Iris pigment epithelial cell (primary cell): ENCODE data around the gene FAM83G.

Experiments
- DNase-seq: peaks from one replicate; pipeline ENCODE4 v3.0.0-alpha.2; 2011; ENCODE audit warnings: low read depth

FAM83G gene

GRCh38 chr17:18988546-18989173 is 15.9 kb downstream of the FAM83G start:
- no peak for DNase-seq

DNA sequence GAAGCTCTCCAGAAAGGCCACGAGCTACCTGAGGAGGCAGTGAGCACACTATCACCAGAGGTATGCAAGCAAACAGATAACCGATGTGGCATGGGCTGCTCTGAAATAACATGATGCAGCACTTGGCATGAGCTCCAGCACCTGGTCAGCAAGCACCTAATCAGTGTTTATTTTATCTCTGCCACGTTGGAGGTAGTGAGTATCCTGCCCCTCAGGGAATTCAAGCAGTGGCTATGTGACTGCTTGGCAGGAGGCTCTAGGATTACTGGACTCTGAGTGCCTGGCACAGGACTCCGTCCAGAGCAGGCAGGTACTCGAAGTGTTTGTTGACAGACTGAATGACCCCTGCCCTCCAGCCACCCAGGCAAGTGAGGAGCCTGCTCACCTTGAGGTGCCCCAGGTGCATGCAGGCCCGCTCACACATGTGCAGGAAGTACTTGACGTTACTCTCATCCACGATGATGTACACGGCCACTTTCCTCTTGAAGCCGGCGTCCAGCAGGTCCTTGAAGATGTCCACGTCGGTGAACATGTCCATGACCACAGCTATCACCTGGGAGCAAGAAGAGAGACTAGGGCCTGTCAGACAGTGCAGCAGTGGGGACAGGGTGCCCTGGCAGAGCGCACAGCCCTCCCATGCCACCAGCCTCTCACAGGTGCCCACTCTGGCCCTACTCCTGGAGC is 16.6 kb downstream of the FAM83G start:
- no peak for DNase-seq

- DNase-seq = no peak
Observed at GRCh38 chr17:18987230-18987610, 17.3 kb downstream of the FAM83G start.

- DNase-seq = no peak
Observed at GRCh38 chr17:18986541-18987229, 17.9 kb downstream of the FAM83G start.

DNA sequence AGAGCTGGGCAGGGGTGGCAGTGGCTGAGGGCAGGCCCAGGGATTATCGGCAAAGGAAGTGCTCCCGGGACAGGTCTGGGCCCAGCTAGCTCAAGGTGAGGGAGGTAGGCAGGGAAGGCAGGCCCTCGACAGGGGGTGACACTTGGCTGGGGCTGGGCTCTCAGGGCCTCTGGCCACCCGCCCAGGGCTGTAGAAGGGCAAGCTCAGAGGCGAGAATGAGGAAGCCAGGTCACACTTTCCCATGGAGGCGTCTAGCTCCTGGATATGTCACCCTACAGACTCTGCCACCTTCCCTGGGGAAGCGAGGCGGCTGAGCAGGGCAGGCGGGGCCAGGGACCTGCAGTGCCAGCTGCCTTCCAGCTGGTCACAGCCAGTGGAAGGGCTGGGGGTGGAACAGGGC is 19.1 kb downstream of the FAM83G start:
- no peak for DNase-seq

DNA sequence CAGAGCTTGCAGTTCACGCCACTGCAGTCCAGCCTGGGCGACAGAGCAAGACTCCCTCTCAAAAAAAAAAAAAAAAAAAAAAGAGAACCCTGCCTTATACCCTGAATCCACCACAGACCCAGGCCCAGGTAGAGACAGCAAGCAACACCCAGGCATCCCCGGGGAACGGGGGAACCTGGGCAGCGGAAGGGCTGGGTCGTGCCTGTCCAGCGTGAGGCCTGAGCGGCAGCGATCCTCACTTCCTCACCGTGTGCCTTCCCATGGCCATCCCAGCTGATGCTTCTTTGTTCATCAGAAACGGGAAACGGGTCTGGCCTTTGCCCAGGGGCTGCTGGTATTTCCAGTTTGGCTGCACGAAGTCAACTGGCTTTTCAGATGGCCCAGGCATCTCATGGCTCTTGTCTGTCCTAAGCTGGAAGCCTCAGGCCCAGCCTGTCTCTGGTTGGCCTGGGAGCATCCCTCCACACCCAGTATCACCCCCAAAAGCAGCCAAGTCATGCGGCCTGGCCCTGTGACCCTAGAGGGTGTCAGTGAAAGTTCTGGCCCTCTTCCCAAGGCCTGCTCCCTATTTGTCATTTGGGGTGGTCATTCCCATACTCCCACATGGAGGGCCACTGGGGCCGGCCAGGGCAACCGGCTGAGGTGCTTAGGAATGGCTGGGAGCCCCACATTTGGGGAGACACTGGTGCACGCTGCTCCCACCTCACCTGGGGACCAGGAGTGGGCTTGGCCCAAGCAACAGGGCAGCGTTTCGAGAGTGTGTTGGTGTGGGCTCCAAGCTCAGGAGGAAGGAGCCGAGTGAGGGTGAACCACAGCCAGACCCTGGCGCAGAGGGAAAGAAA is 20.1 kb downstream of the FAM83G start:
- DNase-seq = no peak

- peak; percentile 75 for DNase-seq
Observed at GRCh38 chr17:18981642-18982424, 22.7 kb downstream of the FAM83G start.

DNA sequence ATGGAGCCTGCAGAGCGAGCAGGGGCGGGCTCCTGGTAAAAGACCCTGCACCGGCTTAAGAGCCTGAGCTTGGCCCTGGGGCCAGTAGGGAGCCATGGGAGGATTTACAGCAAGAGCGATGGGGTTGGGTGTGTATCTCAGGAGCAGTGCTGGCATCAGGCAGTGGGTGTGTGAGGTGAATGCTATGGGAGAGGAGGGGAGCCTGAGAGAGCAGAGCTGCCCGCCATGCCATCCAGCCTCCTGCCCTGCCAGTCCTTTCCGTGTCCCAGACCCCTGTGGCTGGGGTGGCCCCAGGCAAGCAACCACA is 23.3 kb downstream of the FAM83G start:
- no peak for DNase-seq

GRCh38 chr17:18980682-18981334 is 23.8 kb downstream of the FAM83G start:
- peak; percentile 58 for DNase-seq

GRCh38 chr17:18978655-18979054 is 25.9 kb downstream of the FAM83G start:
- DNase-seq = no peak

DNA sequence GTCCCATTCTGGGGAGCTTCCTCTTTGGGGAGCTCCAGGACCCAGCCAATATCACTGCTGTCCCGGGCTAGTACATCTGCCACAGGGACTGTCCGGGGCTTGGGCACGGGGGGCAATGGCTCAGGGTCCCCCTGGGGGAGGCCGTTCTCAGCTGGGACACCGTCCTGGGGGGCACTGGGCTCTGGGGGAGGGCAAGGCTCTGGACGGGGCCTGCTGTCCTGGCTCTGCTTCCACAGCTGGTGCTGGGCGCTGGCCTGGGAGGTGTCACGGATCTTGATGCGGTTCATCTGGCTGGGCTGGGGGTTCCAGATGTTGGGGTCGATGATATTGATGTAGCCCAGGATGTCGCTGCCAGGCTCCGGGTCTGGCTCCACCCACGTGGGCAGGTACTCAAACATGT is 26.5 kb downstream of the FAM83G start:
- no peak for DNase-seq

DNA sequence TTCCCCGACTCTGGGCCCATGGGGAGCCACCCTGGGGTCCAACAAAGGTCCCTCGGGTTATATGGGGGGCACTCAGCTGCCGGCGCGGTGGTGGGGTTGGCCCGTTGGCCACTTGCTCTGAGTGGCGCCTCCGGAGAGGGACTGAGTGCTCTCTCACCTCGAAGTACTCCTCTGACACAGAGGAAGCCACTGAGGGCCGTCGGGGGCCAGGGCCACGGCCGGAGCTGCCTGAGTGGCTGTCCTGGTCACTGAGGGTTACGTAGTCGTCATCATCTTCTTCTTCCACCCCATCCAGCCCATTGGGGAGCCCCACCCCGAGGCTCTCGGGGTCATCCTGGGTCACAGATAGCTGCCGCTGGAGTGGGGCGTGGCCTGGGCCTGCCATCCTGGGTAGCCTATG is 26.9 kb downstream of the FAM83G start:
- DNase-seq = no peak

GRCh38 chr17:18977021-18977420 is 27.5 kb downstream of the FAM83G start:
- no peak for DNase-seq

DNA sequence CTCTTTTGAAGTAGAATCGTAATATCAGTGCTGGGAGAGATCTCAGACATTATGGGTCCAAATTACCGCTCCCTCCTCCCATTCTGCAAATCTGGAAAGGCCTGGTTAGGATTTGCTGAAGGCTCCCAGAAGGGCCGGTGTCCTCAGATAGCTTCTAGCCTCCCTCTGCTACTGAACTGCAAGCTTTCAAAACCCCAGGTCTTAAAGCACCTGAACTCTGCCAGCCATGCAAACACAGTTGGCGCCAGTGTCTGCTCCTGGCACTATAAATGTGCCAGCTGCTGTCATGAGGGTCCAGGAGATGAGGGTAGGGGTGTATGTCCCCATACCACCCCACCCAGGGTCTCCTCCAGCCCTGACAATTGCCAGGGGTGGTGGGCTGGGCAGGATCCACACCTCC is 28.4 kb downstream of the FAM83G start:
- DNase-seq = no peak

DNA sequence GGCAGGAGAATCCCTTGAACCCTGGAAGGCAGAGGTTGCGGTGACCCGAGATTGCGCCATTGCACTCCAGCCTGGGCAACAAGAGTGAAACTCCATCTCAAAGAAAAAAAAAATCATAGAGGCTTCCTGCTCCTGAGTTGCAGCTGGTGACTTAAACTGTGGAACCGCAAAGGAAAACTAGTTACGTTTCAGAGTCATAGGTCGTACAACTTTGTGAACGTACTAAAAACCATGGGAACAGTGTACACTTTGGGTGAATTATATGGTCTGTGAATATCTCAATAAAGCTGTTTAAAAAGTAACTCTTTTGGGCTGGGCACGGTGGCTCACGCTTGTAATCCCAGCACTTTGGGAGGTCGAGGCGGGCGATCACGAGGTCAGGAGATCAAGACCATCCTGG is 29.0 kb downstream of the FAM83G start:
- no peak for DNase-seq

DNA sequence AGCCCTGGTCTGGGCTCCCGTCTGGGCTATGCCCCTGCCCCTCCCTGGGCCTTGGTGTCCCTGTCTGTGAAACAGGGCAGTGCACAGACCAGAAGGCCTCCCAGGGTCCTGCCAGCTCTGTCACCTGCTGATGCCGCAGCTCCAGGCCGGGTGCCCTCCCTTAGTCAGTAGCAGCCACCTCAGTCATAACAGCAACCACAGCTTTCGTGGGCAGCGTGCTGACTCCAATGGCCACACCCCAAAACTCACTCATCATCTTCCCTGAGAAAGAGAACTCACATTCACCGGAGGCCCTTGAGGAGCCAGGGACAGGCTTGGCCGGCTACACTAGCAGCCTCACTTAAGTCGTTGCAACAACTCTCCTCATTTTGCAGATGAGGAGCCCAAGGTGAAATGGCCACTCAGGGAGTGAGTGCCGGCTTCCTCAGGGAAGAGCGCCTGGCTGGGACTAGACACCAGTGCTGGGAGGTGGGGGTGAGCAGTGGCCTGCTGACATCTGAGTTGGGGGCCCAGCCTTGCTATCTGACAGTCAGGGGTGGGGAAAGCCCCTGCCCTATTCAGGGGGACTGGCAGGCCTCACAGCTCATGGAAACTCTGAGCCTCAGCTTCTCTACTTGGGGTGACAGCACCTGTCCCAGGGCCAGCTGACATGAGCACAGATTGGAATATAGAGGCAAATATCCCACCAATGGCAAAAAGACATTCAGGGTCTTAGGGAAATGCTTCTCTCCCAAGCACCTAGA is 30.0 kb downstream of the FAM83G start:
- DNase-seq = peak; percentile 18

DNA sequence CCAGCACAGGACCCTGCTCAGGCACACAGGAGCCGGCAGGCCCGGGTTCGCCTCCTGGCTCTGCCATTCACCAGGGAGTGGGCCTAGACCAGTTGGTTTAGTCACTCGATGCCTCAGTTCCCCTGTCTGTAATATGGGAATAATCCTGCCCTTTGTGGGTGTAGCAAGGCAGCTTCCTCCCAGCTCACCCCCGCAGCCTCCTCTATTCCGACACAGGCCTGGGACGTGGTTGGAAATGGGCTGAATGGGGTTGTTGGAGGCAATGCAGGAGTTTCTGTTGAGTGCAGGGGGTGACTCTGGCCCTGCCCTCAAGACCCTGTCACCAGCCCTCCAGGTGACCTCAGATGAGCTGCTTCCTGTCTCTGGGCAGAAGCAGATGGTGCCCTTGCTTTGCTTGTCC is 32.8 kb downstream of the FAM83G start:
- no peak for DNase-seq

- DNase-seq = no peak
Observed at GRCh38 chr17:18970582-18971480, 33.7 kb downstream of the FAM83G start.
